ENCODE data around the gene CTNNA1.

Gene CTNNA1

DNA sequence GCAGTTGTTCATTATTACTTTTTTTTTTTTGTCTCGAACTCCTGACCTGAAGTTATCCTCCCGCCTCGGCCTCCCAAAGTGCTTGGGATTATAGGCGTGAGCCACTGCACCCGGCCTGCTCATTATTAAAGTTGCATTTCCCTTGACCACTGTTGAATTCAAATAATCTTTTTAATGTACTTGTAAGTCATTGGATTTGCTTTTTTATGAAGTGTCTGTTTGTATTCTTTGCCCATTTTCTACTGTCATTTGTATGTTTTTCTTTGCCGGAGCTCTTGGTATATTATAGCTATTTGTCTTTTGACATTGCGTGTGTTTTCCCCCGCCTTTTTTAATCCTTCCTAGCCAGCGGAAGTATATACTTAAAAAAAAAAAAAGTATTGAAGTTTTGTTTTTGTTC is 99.9 kb downstream of the CTNNA1 start:
- no peak for TF ChIP-seq CTCF (conservative IDR thresholded peaks at IDR 0.05; ENCODE audit: low read depth, low read length)
- no peak overlapping the region for H3K4me3 ChIP-seq (ENCODE audit: low read length)
- DNase-seq (ENCODE audit: low read depth), result no peak

- H3K4me3 ChIP-seq (ENCODE audit: low read length), result no peak overlapping the region
- no peak for DNase-seq (ENCODE audit: low read depth)
- TF ChIP-seq CTCF (conservative IDR thresholded peaks at IDR 0.05; ENCODE audit: low read depth, low read length), result no peak
Measured at GRCh38 chr5:138867011-138867410, 113.8 kb downstream of the CTNNA1 start.

DNA sequence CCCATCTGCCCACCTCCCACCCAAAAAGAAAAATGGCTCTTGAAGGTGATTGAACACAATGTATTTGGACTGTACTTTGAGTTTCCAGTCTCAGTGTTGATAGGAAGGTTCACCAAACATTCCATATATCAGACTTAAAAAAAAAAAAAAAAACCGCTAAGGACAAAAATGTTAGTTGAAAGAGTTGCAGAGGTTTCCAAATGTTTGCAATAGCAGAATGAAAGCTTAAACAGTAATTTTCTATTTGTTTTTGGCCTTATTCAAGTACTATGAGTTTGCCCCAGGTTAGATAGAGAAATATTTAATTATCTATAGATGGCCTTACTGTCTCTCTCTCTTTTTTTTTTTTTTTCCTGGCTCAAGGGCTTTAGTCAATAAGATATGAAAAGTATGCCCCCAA is 115.8 kb downstream of the CTNNA1 start:
- no peak overlapping the region for H3K4me3 ChIP-seq (ENCODE audit: low read length)
- TF ChIP-seq CTCF (conservative IDR thresholded peaks at IDR 0.05; ENCODE audit: low read depth, low read length), result no peak
- no peak for DNase-seq (ENCODE audit: low read depth)

DNA sequence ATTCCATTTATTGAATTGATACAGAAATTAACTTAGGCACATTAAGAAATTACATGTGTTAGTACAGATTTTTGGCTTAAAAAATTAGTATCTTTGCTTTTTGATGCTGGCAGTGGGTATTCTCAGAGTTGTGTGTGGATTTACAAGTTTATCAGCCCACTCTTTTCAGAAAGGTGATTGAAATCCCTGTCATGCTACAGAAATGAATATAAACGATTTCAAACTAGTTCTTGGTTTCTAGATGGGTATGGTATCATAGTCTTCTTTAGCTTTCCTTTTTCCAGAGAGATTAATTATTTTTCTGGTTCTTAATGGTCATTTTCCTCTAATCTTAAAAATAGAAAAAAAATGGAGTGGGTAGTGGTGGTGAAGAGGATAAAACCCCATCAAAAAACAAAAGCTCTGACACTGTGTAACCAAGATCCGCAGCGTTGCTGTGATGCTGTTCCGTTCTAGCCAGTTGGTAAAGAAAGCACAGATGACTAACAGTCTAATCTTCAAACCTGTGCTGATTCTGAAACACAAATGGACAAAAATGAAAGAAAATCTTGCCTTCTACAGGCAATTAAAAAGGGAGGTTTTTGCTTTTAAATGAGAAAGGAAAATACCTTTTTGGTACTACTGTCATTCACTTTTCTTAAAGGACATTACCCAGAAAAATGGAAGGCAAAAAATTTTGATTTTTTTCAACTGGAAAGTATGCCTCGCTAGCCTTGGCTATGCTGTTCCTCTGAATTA is 116.7 kb downstream of the CTNNA1 start:
- TF ChIP-seq CTCF (conservative IDR thresholded peaks at IDR 0.05; ENCODE audit: low read depth, low read length), result no peak
- DNase-seq (ENCODE audit: low read depth), result no peak
- H3K4me3 ChIP-seq (ENCODE audit: low read length), result no peak overlapping the region

DNA sequence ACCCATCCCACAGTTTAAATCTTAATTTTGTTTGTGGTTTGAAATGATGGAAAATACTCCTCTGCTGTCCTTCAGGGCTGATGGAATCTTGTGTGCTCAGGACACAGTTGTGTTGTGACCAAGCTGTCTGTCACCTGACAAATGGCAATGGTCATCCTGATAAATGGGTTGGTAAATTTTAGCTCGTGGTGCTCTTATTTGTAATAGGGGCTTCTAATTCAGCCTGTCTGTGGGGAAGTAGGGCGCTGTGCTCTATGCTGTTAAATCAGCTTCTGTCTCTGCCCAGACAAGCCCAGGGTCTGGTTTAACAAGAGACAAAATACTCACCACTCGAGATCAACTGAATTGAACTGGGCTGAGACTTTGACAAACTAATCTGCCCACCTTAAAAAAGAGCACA is 117.4 kb downstream of the CTNNA1 start:
- H3K4me3 ChIP-seq (ENCODE audit: low read length), result no peak overlapping the region
- no peak for DNase-seq (ENCODE audit: low read depth)
- TF ChIP-seq CTCF (conservative IDR thresholded peaks at IDR 0.05; ENCODE audit: low read depth, low read length), result no peak

DNA sequence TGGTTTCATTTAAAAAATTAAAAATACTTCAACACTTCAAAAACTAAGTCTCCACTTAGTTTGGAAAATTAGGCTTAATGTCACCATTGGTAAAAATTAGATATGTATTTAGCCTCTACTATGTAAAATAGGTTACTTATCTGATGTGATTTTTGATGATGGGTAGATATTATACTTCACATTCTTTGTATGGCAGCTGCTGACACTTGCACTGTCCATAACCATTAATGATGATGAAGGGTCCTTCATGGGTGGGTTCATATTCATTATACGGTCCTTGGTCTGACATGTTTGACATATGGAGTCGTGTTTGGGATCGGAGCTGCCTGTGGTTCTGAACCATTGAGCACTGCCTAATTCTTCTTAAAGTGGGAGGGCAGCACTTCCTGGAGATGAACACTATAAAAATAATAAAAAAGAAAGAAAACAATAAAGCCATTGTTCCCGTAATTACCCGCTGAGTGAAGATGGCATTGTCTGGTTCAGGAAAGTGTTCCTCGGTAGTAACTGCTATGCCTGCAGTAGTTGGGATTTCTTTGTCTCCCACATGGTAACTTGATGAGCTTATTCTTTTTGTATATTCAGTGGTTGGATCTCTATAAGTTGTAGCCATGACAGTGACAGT is 119.7 kb downstream of the CTNNA1 start:
- no peak for TF ChIP-seq CTCF (conservative IDR thresholded peaks at IDR 0.05; ENCODE audit: low read depth, low read length)
- no peak for DNase-seq (ENCODE audit: low read depth)
- peak overlapping the region; percentile 40 for H3K4me3 ChIP-seq (ENCODE audit: low read length)

Data from retinal pigment epithelial cell (primary cell).